Natural killer cell treated with Interleukin-12 subunit alpha and Interleukin-12 subunit beta and Interleukin-15 and Interleukin-18, amount 100 ng/mL, for 72 hours (primary cell): Measurements from ENCODE around the gene MRNIP. TPM values are rescaled to one million over a fixed set of nuclear protein-coding genes. Genes with fewer than 3 reads are reported as not detected.

ENCODE experiments used
- ATAC-seq, 2 donors: fragments of 150-1000 bp; cut with Tn5 transposase in 1 of 2; sonication (Bioruptor Pico), chemical (Tn5 transposase) in 1 of 2; 2 replicates each; pipeline ENCODE4 v1.10.0; 2021
- DNase-seq: peaks from one replicate; pipeline ENCODE4 v3.0.0; 2022; ENCODE audit warnings: low spot score
- H3K27ac Mint-ChIP-seq, 2 donors: 1 replicate in 1 of 2; 2 replicates in 1 of 2; pipeline ENCODE4 v1.8.0; 2022; ENCODE audit warnings: mixed read lengths in 2 of 2, mild to moderate bottlenecking in 1 of 2, moderate library complexity in 1 of 2
- H3K27me3 Mint-ChIP-seq, 2 donors: 1 replicate in 1 of 2; 2 replicates in 1 of 2; pipeline ENCODE4 v1.8.0; 2022; ENCODE audit warnings: mixed read lengths in 2 of 2
- H3K36me3 Mint-ChIP-seq: one replicate; pipeline ENCODE4 v1.8.0; 2022; ENCODE audit warnings: mixed read lengths
- H3K4me1 Mint-ChIP-seq, 2 donors: 1 replicate in 1 of 2; 2 replicates in 1 of 2; pipeline ENCODE4 v1.8.0; 2022; ENCODE audit warnings: low read depth in 2 of 2, mixed read lengths in 2 of 2, mild to moderate bottlenecking in 1 of 2
- H3K4me3 Mint-ChIP-seq: one replicate; pipeline ENCODE4 v1.8.0; 2022; ENCODE audit warnings: mixed read lengths
- H3K9me3 Mint-ChIP-seq: 2 replicates; pipeline ENCODE4 v1.8.0; 2022; ENCODE audit warnings: mixed read lengths
- total RNA-seq, 2 donors: library from RNA; stranded (reverse); gene quantifications; one replicate each; pipeline ENCODE4 v1.2.3, GENCODE V29; 2022

Gene MRNIP
- total RNA-seq, 2 donors from 2014 or later, result 15.9 to 25.2 TPM

DNA sequence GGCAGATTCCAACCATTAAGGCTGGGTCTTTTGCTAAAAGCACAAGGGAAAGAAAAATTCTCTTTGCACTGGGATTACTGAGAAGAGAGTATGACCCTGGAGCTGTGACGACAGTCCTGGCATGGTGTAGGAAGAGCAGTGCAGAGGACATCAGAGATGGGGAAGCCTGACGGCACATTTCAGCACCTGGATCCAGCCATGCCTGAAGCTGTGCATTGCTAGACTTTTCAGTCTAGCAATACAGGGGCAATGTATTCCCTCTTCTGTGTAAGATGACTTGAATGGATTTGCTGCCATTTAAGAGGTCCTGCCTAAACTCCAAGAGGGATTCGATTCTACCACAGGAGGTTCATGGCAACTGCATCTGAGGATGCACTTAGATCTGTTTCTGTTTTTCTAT, 12.3 kb upstream of the MRNIP start:
- no peaks in the 10 kb centered on the region for H3K27me3 Mint-ChIP-seq
- ATAC-seq, result no peak

DNA sequence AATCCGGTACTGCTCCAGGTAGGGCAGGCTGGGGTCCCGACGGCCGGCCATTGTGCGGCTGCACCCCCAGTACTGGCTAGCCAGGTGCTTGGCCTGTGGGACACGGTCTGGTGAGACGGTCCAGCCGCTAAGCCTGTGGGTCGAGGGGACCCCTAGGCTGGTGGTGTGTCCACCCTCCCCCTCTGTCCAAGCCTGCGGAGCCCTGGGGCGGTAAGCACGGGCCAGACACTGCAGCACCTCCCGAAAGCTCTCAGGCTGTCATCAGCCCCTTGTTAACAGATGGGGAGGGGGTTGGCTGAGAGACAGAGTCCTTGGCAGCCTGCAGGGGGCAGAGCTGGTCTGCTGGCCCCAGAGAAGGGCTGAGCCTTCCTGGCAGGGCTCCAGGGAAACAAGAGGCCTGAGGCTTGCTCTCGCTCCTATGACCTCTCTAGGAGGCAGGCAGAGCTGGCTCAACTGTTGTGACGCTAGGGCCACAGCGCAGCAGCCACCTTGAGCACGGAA, 11.8 kb upstream of the MRNIP start:
- ATAC-seq (no peak), DNase-seq (no peak)
- Mint-ChIP-seq H3K4me1 (no peaks in the 10 kb centered on the region), H3K9me3 (no peaks in the 10 kb centered on the region), H3K4me3 (no peak overlapping the region), H3K27me3 (no peaks in the 10 kb centered on the region), H3K27ac (no peak overlapping the region), H3K36me3 (no peaks in the 10 kb centered on the region)

More for the DNA sequence above, 12.3 kb upstream of the MRNIP start:
- no peak overlapping the region for H3K4me3 Mint-ChIP-seq
- H3K4me1 Mint-ChIP-seq, result no peaks in the 10 kb centered on the region
- H3K36me3 Mint-ChIP-seq, result no peaks in the 10 kb centered on the region
- DNase-seq, result no peak
- no peak overlapping the region for H3K27ac Mint-ChIP-seq
- H3K9me3 Mint-ChIP-seq, result no peaks in the 10 kb centered on the region

DNA sequence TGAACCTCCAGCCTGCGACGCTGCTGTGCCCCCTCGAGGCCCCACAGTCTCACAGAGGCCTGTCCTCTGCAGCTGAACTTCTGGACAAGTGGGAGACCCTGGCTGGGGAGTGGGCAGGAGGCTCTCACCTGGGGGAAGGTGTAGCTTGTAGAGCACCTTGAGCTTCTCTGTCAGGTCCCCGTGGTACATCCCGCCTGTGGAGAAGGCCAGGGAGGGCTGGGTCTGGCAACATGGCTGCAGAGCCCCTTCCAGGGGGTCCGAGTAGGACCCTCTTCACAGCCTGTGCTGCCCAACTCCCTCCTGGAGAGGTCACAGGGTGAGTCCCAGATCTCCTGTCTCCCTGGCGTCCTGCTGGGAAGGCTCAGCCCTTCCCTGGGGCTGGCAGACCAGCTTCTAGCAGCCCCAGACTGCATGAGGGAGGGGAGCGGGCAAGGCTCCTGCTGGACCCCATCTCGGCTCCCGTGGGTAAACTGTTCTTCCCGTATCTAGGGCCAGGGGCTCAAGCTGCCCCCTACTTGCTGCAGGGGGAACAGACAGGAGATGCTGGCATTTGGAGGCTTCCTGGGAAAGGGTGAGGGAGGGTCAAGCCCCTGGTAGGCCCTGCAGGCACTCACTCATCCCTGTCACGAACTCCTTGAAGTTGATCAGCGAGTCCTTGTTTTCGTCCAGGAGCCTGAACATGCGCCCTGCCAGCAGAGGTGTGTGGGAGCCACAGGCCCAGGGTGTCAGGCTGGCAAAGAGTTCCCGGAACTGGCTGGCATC, 11.2 kb upstream of the MRNIP start:
- ATAC-seq (no peak), DNase-seq (no peak)
- H3K4me1 Mint-ChIP-seq, result no peaks in the 10 kb centered on the region
- H3K27me3 Mint-ChIP-seq, result no peaks in the 10 kb centered on the region
- no peaks in the 10 kb centered on the region for H3K9me3 Mint-ChIP-seq
- no peak overlapping the region for H3K4me3 Mint-ChIP-seq
- no peaks in the 10 kb centered on the region for H3K36me3 Mint-ChIP-seq
- H3K27ac Mint-ChIP-seq, result no peak overlapping the region

DNA sequence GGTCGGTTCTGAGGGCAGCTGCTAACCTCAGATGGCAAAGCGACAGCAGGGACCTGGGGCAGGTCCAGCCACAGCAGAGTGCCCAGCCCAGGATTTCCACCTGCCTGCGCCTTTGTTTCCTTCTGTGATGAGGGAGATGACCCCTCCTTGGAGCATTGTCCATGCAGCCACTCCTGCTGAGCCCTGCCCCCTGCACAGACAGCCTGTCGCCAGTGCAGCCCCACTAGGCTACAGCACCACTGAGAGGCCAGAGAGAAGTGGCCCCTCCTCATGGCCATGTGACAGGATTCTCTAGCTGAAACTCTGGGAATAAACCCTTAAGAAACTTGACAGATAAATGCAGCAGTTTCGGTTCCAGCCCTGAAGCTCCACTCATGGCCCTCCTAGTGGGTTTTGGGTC, 10.5 kb upstream of the MRNIP start:
- Mint-ChIP-seq H3K27me3 (no peaks in the 10 kb centered on the region), H3K27ac (no peak overlapping the region), H3K4me3 (no peak overlapping the region), H3K9me3 (no peaks in the 10 kb centered on the region), H3K4me1 (no peaks in the 10 kb centered on the region), H3K36me3 (no peaks in the 10 kb centered on the region)
- DNase-seq (no peak), ATAC-seq (no peak)

DNA sequence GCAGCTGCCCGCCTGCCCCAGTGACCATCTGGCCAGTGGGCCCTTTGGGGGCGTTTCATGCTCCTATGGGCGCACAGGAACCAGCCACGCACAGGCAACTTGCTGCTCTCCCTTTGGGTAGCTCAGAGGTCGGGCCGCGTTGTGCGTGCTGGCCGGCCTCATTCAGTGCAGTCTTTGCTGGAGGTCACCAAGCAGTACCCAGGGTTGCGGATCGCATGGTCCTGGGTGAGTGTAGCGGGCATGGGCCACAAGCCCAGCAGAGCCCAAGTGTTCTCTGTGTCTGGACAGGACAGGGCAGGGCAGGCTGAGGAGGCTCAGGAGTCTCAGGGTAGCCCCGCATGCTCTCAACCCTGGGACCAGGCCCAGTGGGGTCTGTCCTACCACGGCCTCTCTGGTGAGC, 9.9 kb upstream of the MRNIP start:
- Mint-ChIP-seq H3K36me3 (no peaks in the 10 kb centered on the region), H3K9me3 (no peaks in the 10 kb centered on the region), H3K4me1 (no peaks in the 10 kb centered on the region), H3K27me3 (no peaks in the 10 kb centered on the region), H3K27ac (peak overlapping the region in 1 of 2 donors; percentile 45), H3K4me3 (no peak overlapping the region)
- DNase-seq (no peak), ATAC-seq (no peak)

DNA sequence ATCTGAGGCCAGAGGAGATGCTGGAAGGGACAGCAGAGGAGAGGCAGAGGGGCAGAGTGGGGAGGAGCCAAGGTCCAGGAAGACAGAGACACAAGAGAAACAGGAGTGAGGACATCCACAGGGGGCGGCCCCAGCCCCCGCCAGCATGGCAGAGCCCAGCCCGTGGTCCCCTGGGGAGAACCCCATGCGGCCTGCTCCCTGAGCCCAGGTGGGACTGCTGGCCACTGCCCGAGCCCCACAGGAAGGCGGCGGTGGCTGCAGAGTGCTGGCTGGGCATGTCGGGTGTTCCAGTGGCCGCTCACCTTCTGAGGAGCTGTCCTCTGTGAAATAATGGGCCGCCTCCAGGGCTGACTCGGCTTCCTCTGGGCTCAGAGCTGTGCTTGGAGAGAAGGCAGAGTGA, 8.9 kb upstream of the MRNIP start:
- Mint-ChIP-seq H3K27ac (peak overlapping the region in 1 of 2 donors; percentile 43), H3K36me3 (no peaks in the 10 kb centered on the region)
- no peak for ATAC-seq

DNA sequence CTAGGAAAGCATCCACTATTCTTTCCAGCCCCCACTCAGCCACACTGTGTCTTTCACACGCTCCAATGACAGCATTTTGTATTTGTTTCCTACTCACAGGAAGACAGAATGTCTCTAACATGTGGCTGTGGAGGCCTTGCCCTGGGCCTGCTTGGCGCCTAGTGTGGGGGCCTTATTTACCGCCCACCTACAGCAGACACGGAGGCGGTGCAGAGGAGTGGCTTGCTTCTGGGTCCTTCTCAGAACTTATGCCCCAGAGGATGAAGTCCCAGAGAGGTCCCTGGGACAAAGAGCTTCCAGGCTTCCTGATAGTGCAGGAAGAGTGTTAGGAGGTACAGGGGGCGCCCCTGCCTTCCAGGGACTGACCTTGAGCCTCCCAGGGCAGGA, 8.5 kb upstream of the MRNIP start:
- H3K4me1 Mint-ChIP-seq, result no peaks in the 10 kb centered on the region
- H3K27ac Mint-ChIP-seq, result peak overlapping the region in 1 of 2 donors; percentile 43
- H3K27me3 Mint-ChIP-seq, result no peaks in the 10 kb centered on the region
- H3K4me3 Mint-ChIP-seq, result no peak overlapping the region
- H3K36me3 Mint-ChIP-seq, result no peaks in the 10 kb centered on the region
- ATAC-seq (no peak), DNase-seq (no peak)
- no peaks in the 10 kb centered on the region for H3K9me3 Mint-ChIP-seq

More for the DNA sequence above, 8.9 kb upstream of the MRNIP start:
- DNase-seq, result no peak
- Mint-ChIP-seq H3K4me3 (no peak overlapping the region), H3K9me3 (no peaks in the 10 kb centered on the region), H3K27me3 (no peaks in the 10 kb centered on the region), H3K4me1 (no peaks in the 10 kb centered on the region)

DNA sequence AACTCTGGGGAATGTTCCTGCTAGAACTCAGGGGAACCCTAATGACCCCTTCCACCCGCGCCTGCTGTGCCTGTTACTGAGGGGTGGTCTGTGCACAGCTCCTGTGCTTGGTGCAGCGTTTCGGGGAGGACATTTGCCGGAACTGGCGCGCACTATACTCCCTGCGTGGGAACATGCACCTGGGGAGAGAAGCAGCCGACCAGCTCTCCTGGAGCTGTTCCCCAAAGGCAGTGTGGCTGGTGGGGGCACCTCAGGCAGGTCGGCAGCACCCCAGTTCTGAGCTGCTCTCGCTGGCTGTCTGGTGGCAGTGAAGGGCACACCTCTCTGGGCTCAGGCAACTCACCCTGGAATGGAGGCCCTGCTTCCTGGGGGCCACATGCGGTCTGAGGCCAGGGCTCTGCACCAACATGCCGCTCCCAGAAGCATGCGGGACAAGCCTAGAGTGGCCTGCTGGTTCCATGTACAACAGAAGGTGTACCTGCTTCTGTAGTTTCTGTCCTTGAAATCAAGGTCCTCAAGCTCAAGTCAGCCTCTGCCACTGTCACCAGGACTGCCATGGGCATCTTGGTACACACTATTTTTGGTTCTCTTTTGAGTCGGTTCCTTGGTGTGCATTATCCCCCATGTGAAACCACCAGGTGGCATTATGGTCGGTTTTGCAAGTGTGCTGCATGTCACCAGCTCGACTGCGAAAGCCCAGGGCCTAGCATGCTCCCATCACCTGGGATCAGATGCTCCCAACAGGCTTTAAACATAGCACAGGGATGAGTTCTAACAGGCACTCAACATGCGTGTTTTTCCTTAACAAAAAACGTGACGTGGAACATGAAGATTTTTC, 7.8 kb upstream of the MRNIP start:
- Mint-ChIP-seq H3K4me1 (no peaks in the 10 kb centered on the region), H3K36me3 (no peaks in the 10 kb centered on the region), H3K9me3 (no peaks in the 10 kb centered on the region), H3K27ac (peak overlapping the region in 1 of 2 donors; percentile 43), H3K27me3 (no peaks in the 10 kb centered on the region), H3K4me3 (no peak overlapping the region)
- DNase-seq, result no peak
- ATAC-seq, result no peak

DNA sequence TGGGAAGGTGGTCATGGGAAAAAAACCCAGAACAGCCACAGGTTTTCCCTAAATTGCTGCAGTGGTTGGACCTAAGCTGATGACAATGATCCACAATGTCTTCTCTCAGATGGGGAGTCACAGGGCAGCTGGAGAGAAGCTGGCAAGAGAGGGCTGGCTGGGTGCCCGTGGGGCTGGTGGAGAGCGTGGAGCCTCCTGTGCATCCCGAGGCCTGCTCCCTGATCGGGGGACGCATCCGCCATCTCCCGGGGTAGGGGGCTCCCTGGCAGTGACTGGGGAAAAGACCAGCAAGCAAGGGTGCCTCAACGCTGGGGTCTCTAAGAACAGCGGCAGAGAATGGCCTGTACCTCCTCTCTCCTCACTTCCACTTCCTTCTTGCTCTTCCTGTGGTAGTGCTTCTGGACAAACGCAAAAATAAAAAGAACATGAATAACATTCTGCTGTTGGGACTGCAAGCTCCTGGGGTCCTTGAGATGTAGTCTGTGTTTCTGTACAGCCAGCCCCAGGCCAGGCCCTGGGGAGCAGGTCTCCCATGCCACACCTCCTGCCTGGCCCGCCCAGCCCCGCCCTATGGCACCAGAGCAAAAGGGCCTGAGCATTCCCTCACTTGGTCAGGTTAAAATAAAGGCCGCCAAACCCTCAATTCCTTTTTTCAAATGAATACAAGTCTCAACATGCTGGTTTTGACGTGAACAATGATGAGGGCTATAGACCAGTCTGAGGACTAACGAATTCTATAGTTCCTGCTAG, 7.0 kb upstream of the MRNIP start:
- no peak for DNase-seq
- Mint-ChIP-seq H3K27me3 (no peaks in the 10 kb centered on the region), H3K4me1 (no peaks in the 10 kb centered on the region), H3K9me3 (no peaks in the 10 kb centered on the region), H3K36me3 (no peaks in the 10 kb centered on the region), H3K4me3 (no peak overlapping the region), H3K27ac (no peak overlapping the region)
- ATAC-seq, result no peak

DNA sequence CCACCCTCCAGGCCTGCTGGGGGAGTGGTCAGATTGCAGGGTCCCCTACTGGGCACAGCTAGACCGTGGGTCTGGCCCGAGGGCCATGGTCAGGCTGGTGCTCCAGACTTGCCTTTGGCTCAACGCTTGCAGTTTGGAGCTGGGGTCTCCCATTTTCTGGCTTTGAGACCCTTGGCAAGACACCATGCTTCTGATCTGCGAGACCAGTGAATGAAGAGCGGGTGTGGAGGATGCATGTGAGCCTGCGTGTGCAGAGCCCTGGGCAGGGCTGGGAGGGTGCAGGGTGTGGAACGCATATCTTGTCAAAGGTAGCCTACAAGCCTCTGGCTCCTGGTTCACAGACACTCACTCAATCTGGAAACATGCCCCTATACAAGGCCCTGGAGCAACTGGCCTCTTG, 6.1 kb upstream of the MRNIP start:
- Mint-ChIP-seq H3K9me3 (no peaks in the 10 kb centered on the region), H3K27me3 (no peaks in the 10 kb centered on the region), H3K4me3 (no peak overlapping the region), H3K27ac (no peak overlapping the region), H3K36me3 (no peaks in the 10 kb centered on the region), H3K4me1 (peaks cover 0 to 3% of the 10 kb centered on the region in 2 donors)
- DNase-seq (no peak), ATAC-seq (no peak)

DNA sequence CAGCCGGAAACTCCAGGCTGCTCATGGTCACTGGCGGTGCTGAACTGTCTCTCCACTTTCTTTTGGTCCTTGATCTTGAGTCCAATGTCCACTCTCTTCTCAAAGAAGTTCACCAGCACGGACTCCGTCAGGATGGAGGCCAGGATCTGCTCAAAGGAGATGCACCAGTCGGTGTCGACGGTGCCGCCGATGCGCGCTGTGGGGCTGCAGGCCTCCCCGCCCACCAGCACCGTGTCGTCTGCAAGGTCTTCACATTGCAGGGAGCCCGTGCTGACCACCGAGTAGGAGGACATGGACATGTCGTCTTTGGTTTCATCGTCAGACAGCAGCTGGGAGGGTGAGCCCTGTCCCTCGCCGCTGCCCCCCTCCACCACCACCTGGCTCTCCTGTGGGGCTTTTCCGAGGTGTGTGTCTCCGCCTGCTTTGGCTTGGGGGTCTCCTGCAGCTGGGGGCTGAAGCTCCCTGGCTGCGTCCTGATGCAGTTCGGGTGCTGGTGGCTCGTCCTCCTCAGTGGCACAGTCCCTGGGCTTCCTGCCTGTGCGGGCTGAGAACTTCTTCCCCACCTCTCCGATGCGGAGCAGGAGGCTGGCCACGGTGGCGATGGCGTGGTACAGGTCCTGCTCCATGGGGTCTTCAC, 5.0 kb upstream of the MRNIP start:
- no peak for ATAC-seq
- H3K9me3 Mint-ChIP-seq, result no peaks in the 10 kb centered on the region
- no peaks in the 10 kb centered on the region for H3K36me3 Mint-ChIP-seq
- no peak for DNase-seq
- H3K4me1 Mint-ChIP-seq, result peaks cover 0 to 5% of the 10 kb centered on the region in 2 donors
- no peaks in the 10 kb centered on the region for H3K27me3 Mint-ChIP-seq
- no peak overlapping the region for H3K27ac Mint-ChIP-seq
- H3K4me3 Mint-ChIP-seq, result no peak overlapping the region

DNA sequence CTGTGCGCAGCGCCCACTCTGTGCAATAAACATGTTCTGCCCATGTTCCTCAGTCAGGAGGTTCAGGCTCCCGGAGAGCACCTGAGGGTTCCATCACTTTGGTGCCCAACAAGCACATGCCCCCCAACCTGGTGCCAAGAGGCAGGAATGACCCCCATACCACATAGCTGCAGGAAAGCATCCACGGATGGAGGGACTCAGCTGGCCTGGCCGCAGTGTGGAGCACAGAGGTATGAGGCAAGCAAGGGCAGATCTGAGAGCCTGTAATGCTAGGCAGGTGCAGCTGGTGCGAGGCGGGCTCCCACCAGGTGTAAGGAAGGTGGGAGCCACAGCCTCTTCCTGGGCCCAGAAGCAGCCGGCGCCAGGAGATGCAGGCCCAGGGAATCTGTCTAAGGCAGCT, 4.3 kb upstream of the MRNIP start:
- H3K4me3 Mint-ChIP-seq, result no peak overlapping the region
- H3K27me3 Mint-ChIP-seq, result no peaks in the 10 kb centered on the region
- H3K9me3 Mint-ChIP-seq, result no peaks in the 10 kb centered on the region
- H3K36me3 Mint-ChIP-seq, result no peaks in the 10 kb centered on the region
- peaks cover 4 to 8% of the 10 kb centered on the region in 2 donors for H3K4me1 Mint-ChIP-seq
- ATAC-seq (no peak), DNase-seq (no peak)
- no peak overlapping the region for H3K27ac Mint-ChIP-seq

DNA sequence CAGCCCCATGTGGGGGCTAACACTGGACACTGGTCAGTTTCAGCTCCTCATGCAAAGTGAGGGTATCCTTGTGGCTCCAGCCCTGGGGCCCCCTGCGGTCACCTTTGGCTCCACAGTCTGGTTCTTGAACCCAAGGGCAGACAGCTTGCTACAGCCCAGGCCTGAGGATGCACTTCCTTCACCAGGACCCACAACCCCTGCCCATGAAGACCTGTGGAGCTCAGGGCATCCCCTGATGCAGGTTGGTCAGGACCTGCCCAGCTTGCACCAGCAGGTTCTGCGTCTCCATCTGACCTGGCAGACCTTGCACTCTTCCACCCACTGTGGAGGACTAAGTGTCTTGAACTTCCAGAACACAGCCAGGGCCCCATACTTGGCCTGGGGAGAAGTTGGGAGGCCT, 3.7 kb upstream of the MRNIP start:
- Mint-ChIP-seq H3K36me3 (no peaks in the 10 kb centered on the region), H3K27ac (no peak overlapping the region), H3K4me1 (peaks cover 9% of the 10 kb centered on the region in 2 donors), H3K27me3 (no peaks in the 10 kb centered on the region), H3K4me3 (no peak overlapping the region), H3K9me3 (no peaks in the 10 kb centered on the region)
- no peak for ATAC-seq
- DNase-seq, result no peak
